GM12872 (cell line): ENCODE results near the gene NEK7.

Experiments
- TF ChIP-seq, protein P1 (sequence below): IDR thresholded peaks from 3 replicates; pipeline ENCODE4 v1.5.1; 2011; ENCODE audit warnings: low read depth, mild to moderate bottlenecking, low read length, moderate library complexity; ENCODE audit not compliant: insufficient read depth

NEK7 gene

DNA sequence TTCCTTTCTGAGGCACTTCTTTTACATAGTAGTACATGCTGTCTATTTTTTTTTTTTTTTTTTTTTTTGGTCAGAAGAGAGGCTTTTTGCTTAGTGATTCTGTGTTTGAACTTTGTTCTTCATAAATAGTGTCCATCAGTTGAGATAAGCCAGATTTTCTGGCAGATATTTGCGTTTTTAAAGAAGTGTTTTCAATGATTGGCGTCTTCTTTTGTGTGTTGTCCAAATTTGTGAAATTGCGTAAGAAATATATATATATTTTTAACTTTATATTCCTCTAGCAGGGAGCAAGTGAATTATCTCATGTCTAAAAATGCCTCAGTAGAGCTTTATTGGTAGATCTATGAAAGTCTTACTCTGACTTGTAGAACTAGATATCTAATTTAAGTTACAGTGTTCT lies 28.3 kb downstream of the NEK7 start:
- TF ChIP-seq, protein P1, sequence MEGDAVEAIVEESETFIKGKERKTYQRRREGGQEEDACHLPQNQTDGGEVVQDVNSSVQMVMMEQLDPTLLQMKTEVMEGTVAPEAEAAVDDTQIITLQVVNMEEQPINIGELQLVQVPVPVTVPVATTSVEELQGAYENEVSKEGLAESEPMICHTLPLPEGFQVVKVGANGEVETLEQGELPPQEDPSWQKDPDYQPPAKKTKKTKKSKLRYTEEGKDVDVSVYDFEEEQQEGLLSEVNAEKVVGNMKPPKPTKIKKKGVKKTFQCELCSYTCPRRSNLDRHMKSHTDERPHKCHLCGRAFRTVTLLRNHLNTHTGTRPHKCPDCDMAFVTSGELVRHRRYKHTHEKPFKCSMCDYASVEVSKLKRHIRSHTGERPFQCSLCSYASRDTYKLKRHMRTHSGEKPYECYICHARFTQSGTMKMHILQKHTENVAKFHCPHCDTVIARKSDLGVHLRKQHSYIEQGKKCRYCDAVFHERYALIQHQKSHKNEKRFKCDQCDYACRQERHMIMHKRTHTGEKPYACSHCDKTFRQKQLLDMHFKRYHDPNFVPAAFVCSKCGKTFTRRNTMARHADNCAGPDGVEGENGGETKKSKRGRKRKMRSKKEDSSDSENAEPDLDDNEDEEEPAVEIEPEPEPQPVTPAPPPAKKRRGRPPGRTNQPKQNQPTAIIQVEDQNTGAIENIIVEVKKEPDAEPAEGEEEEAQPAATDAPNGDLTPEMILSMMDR: no peak

DNA sequence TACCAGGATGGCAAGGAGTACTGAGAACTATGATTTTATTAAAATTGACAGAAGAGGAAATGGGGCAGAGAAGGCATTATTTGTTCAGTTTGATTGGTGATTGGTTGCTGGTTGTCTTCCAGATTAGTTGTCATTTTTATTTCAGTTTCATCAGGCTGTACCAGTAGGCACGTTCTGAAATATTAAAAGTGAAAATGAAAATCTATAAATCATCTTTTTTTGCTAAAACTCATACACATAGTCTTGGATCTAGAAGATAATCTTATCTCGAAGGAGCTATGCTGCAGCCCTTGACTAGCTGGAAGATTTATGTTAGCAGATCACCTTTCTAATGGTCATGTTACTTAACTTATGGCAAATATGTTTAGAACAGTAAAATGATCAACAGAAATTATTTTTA lies 29.0 kb downstream of the NEK7 start:
- TF ChIP-seq, protein P1: no peak

DNA sequence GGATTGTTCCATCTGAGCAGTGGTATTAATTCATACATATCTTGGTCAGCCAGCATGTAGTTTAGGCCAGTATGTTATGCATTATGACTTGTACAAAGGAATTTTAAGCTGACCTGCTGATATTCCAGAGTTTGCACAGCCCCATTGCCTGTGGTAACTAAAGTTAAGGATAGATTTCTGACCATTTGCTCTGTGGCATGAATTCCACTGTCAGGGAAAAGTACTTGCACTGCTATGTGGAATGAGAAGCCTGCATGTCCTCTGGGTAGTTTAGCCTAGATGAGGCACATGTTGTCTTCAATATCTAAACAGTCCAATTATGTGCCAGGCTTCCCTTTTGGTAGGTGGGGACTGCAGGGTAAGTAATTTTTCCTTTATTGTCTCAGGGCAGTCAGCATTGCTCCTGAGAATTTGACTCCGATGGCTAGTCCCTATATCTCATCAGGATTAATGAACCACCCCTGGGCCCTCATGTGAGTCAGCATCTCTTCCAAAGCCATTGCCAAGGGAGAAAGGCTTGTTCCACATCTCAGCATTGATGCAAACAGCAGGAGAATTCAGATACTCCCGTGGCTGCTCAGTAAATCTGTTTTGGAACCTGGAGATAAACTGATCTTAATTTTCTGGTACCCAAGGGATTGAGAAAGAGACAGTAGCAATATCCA lies 30.2 kb downstream of the NEK7 start:
- TF ChIP-seq, protein P1: no peak

DNA sequence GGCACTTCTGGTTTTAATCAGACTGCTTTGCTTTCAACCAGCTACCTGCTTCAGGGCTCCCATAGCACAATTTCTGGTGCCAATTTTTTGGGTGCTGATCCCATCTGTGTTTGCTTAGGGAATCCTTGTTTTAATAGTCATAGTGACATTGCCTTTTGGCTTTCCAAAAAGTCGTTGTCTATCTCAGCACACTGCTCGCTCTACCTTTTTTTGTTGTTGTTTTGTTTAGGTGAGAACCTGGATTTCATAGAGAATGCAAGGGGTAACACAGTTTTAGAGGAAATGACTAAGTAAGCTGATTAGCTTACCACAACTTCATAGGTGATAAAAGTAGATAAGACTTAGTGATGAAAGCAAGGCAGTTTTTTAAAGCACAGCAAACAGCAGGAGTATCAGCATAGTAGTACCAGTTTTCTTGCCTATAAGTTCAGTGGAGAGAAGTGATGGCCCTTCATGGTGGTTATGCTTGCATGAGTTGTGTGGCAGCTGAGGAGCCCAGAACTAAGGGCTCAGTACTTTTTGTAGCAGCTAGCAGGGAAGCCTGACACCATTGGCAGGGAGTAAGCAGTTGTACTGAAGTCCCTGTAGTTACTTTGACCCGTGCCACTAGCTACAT lies 31.3 kb downstream of the NEK7 start:
- TF ChIP-seq, protein P1: no peak

DNA sequence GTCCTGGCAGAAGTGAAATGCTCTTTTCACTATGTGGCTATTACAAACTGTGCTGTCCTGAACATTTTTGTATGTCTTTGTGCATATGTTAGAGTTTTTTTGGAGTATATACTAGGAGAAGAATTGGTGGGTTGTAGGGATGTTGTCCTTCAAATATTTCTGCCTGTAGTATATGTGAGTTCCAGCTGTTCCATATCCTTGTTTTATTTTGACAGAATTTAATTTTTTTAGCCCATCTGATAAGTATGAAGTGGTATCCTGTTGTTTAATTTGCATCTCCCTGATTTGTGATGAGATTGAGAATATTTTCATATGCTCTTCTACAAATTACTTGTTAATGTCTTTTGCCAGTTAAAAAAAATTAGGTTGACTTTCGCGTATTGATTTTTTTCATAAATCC lies 34.3 kb downstream of the NEK7 start:
- TF ChIP-seq, protein P1: no peak

DNA sequence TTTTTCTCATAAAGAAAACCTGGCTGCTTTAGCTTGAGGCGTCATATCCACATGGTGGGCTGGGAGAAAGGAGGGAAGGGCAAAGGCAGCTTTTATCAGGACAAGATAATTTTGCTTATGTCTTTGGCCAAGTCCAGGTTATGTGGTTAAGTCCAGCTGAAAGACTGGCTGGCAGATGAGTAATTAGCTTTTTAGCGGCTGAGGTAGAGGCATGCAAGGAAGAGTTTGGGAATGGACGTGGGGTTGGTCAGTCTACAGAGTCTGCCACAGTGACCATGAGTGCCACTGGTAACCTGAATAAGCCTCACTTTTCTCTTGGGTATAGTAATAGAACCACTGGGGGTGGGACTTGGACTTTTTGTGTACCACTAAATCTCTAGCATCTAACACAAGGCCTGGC lies 39.8 kb downstream of the NEK7 start:
- TF ChIP-seq, protein P1: no peak

DNA sequence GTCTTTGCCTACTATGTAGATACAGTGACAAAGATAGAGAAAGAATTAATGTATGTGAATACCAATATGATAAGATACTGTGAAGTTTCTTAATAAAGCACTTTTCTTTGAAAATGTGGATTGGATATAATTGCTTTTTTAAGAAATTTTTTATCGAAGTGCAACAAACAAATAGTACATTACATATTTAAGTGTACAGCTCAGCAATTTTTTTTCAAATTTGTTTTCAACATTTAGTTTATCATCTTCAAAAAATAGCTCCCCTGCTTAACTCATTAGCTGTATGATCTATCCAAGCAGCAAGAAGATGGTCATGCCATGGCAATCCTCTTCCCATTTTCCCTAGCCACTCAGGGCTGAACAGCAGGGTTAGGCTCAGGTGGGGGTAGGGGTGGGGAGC lies 40.5 kb downstream of the NEK7 start:
- TF ChIP-seq, protein P1: no peak
